ENCODE results near the gene CILP2. TPM values are rescaled to one million over a fixed set of nuclear protein-coding genes. Genes with fewer than 3 reads are reported as not detected.

The CILP2 gene
- total and polyA plus RNA-seq, 9 of the 15 experiments (the other 6 are each of a cell fraction or from before 2014, with no cell fraction given), result 0.04 to 0.35 (median 0.05) TPM; not detected in 2

GRCh38 chr19:19488875-19489690 lies 49.0 kb upstream of the CILP2 start (continued):
- TF ChIP-seq CUX1 (CRISPR knock-in tag; IDR thresholded peaks at IDR 0.05) (peak; percentile 98), USF1 (CRISPR knock-in tag; IDR thresholded peaks at IDR 0.05) (peak; percentile 99), DDX20 (tag; IDR thresholded peaks at IDR 0.05; ENCODE audit: low read depth) (no peak), ZNF134 (CRISPR knock-in tag; conservative IDR thresholded peaks at IDR 0.05) (no peak), JUN (IDR thresholded peaks at IDR 0.05; ENCODE audit: borderline replicate concordance, low read depth, low read length) (peak; percentile 57; the same call in 1 of the 2 replicates), JUN (CRISPR knock-in tag; IDR thresholded peaks at IDR 0.05; ENCODE audit: borderline replicate concordance) (peak; percentile 92; the same call in 1 of the 2 replicates), MLX (CRISPR knock-in tag; conservative IDR thresholded peaks at IDR 0.05) (no peak), HDAC2 (IDR thresholded peaks at IDR 0.05) (peak; percentile 65; the same call in 1 of the 2 replicates), NFXL1 (CRISPR knock-in tag; IDR thresholded peaks at IDR 0.05) (no peak), ZMIZ1 (IDR thresholded peaks at IDR 0.05; ENCODE audit: low read depth in 2 of 2, low read length in 2 of 2) (no peak), FOXJ3 (CRISPR knock-in tag; IDR thresholded peaks at IDR 0.05) (no peak), ZNF184 (CRISPR knock-in tag; IDR thresholded peaks at IDR 0.05) (no peak), CGGBP1 (CRISPR knock-in tag; IDR thresholded peaks at IDR 0.05) (no peak), ZSCAN32 (CRISPR knock-in tag; IDR thresholded peaks at IDR 0.05) (no peak), ZC3H11A (IDR thresholded peaks at IDR 0.05; ENCODE audit: low read depth, low read length) (peak; percentile 99), MECOM (CRISPR knock-in tag; IDR thresholded peaks at IDR 0.05) (peak; percentile 10; the same call in 1 of the 2 replicates), JUNB (CRISPR knock-in tag; conservative IDR thresholded peaks at IDR 0.05) (peak; percentile 67; the same call in 1 of the 2 replicates)

All from K562 (cell line).